Measurements from ENCODE around the gene MTNR1A.

MTNR1A gene

GRCh38 chr4:186497043-186497442 lies 58.3 kb downstream of the MTNR1A start:
- TF ChIP-seq MAX (IDR thresholded peaks at IDR 0.05) (no peak), FOXM1 (IDR thresholded peaks at IDR 0.05; ENCODE audit: borderline replicate concordance, low read depth) (no peak), EGR1 (IDR thresholded peaks at IDR 0.05) (no peak), NFIC (IDR thresholded peaks at IDR 0.05) (no peak), ZBTB7A (IDR thresholded peaks at IDR 0.05; ENCODE audit: low read depth) (no peak), TAF1 (IDR thresholded peaks at IDR 0.05; ENCODE audit: low read depth) (no peak)

- TF ChIP-seq EGR1 (IDR thresholded peaks at IDR 0.05) (no peak), MAX (IDR thresholded peaks at IDR 0.05) (no peak), FOXM1 (IDR thresholded peaks at IDR 0.05; ENCODE audit: borderline replicate concordance, low read depth) (no peak), RAD21 (IDR thresholded peaks at IDR 0.05; ENCODE audit: low read depth) (no peak)
Measured at GRCh38 chr4:186494496-186494895, 60.9 kb downstream of the MTNR1A start.

GRCh38 chr4:186487726-186488125 lies 67.6 kb downstream of the MTNR1A start:
- no peak for TF ChIP-seq EGR1 (IDR thresholded peaks at IDR 0.05)

GRCh38 chr4:186486172-186486571 lies 69.2 kb downstream of the MTNR1A start:
- TF ChIP-seq REST (IDR thresholded peaks at IDR 0.05; ENCODE audit: low read depth): no peak
- no peak for TF ChIP-seq NFIC (IDR thresholded peaks at IDR 0.05)
- TF ChIP-seq MAX (IDR thresholded peaks at IDR 0.05): no peak
- no peak for TF ChIP-seq USF1 (IDR thresholded peaks at IDR 0.05)
- TF ChIP-seq CEBPB (IDR thresholded peaks at IDR 0.05): no peak
- no peak for TF ChIP-seq RAD21 (IDR thresholded peaks at IDR 0.05; ENCODE audit: low read depth)
- no peak for TF ChIP-seq TCF12 (IDR thresholded peaks at IDR 0.05; ENCODE audit: low read depth)
- TF ChIP-seq TAF1 (IDR thresholded peaks at IDR 0.05; ENCODE audit: low read depth): no peak
- TF ChIP-seq YY1 (IDR thresholded peaks at IDR 0.05; ENCODE audit: low read depth): no peak
- no peak for TF ChIP-seq EP300 (IDR thresholded peaks at IDR 0.05; ENCODE audit: borderline replicate concordance)
- TF ChIP-seq ZBTB7A (IDR thresholded peaks at IDR 0.05; ENCODE audit: low read depth): no peak
- no peak for TF ChIP-seq EGR1 (IDR thresholded peaks at IDR 0.05)
- no peak for TF ChIP-seq FOXM1 (IDR thresholded peaks at IDR 0.05; ENCODE audit: borderline replicate concordance, low read depth)

- TF ChIP-seq CEBPB (IDR thresholded peaks at IDR 0.05) (no peak), YY1 (IDR thresholded peaks at IDR 0.05; ENCODE audit: low read depth) (no peak), ZBTB7A (IDR thresholded peaks at IDR 0.05; ENCODE audit: low read depth) (no peak), MAX (IDR thresholded peaks at IDR 0.05) (no peak), RAD21 (IDR thresholded peaks at IDR 0.05; ENCODE audit: low read depth) (no peak), TCF12 (IDR thresholded peaks at IDR 0.05; ENCODE audit: low read depth) (no peak)
Measured at GRCh38 chr4:186485561-186486062, 69.8 kb downstream of the MTNR1A start.

- TF ChIP-seq TCF12 (IDR thresholded peaks at IDR 0.05; ENCODE audit: low read depth) (no peak), EP300 (IDR thresholded peaks at IDR 0.05; ENCODE audit: borderline replicate concordance) (no peak), EGR1 (IDR thresholded peaks at IDR 0.05) (no peak), FOXM1 (IDR thresholded peaks at IDR 0.05; ENCODE audit: borderline replicate concordance, low read depth) (no peak), TEAD4 (IDR thresholded peaks at IDR 0.05) (no peak), YY1 (IDR thresholded peaks at IDR 0.05; ENCODE audit: low read depth) (no peak), REST (IDR thresholded peaks at IDR 0.05; ENCODE audit: low read depth) (no peak), MAX (IDR thresholded peaks at IDR 0.05) (no peak), USF1 (IDR thresholded peaks at IDR 0.05) (no peak), TAF1 (IDR thresholded peaks at IDR 0.05; ENCODE audit: low read depth) (no peak), CREB1 (IDR thresholded peaks at IDR 0.05; ENCODE audit: low read depth) (no peak)
Measured at GRCh38 chr4:186485150-186485549, 70.2 kb downstream of the MTNR1A start.
